PC-3 (cell line): Measurements from ENCODE around the gene CYP46A1. TPM values are rescaled to one million over a fixed set of nuclear protein-coding genes. Genes with fewer than 3 reads are reported as not detected.

Experiments
- ATAC-seq: fragments of 200-7000 bp; cut with Tn5 transposase; 2 replicates; pipeline ENCODE4 v1.9.1; 2020; ENCODE audit warnings: mild to moderate bottlenecking, moderate library complexity
- BruUV-seq: library from RNA; stranded (reverse); fragments of 400-500 nt; replicated peaks from 2 replicates; lab custom pipeline; 2021; lab: Mats Ljungman, UMichigan
- CTCF ChIA-PET: fragments of 300-600 bp; sonication (Branson Sonifier 250); formaldehyde crosslinking; loops from one replicate; lab custom pipeline; 2022; ENCODE audit warnings: antibody characterized with exemption; lab: Charles Lee
- POLR2A ChIA-PET: fragments of 300-600 bp; sonication (Branson Sonifier 250); formaldehyde crosslinking; loops from one replicate; lab custom pipeline; 2022; ENCODE audit warnings: antibody characterized with exemption; ENCODE audit not compliant: unreplicated experiment; lab: Charles Lee
- DNase-seq: peaks from one replicate; pipeline ENCODE4 v3.0.0-alpha.2; 2015
- H2AFZ ChIP-seq: fragments of 300-600 bp; sonication (generic); 2 replicates; pipeline ENCODE4 v1.6.0; 2016; ENCODE audit warnings: antibody characterized with exemption, low read length
- H3F3A ChIP-seq: fragments of 300-600 bp; sonication (generic); one replicate; pipeline ENCODE4 v1.6.0; 2017; ENCODE audit warnings: antibody characterized with exemption, low read length, control low read depth, mild to moderate bottlenecking; ENCODE audit not compliant: unreplicated experiment
- H3K27ac ChIP-seq: fragments of 300-600 bp; sonication (generic); 2 replicates; pipeline ENCODE4 v1.5.1; 2016; ENCODE audit warnings: mild to moderate bottlenecking, low read length
- H3K27me3 ChIP-seq: fragments of 300-600 bp; sonication (generic); 2 replicates; pipeline ENCODE4 v1.6.1; 2016; ENCODE audit warnings: low read length, mixed read lengths
- H3K36me3 ChIP-seq: fragments of 300-600 bp; sonication (generic); 2 replicates; pipeline ENCODE4 v1.6.1; 2016; ENCODE audit warnings: low read depth, mixed run types, low read length, mixed read lengths
- H3K4me1 ChIP-seq: fragments of 300-600 bp; sonication (generic); 2 replicates; pipeline ENCODE4 v1.5.1; 2016; ENCODE audit warnings: low read length; ENCODE audit not compliant: insufficient read depth
- H3K4me2 ChIP-seq: fragments of 300-600 bp; sonication (generic); 2 replicates; pipeline ENCODE4 v1.6.0; 2016; ENCODE audit warnings: low read length
- H3K4me3 ChIP-seq: fragments of 300-600 bp; sonication (generic); 2 replicates; pipeline ENCODE4 v1.5.1; 2016; ENCODE audit warnings: mild to moderate bottlenecking, low read length, mixed read lengths
- H3K79me2 ChIP-seq: fragments of 300-600 bp; sonication (generic); 2 replicates; pipeline ENCODE4 v1.6.1; 2017; ENCODE audit warnings: low read length, mixed read lengths
- H3K9ac ChIP-seq: fragments of 300-600 bp; sonication (generic); 2 replicates; pipeline ENCODE4 v1.6.0; 2016; ENCODE audit warnings: mild to moderate bottlenecking, low read length
- H3K9me2 ChIP-seq: fragments of 300-600 bp; sonication (generic); replicated peaks from 2 replicates; pipeline ENCODE4 v1.6.1; 2016; ENCODE audit warnings: mixed run types, low read length, mixed read lengths
- H3K9me3 ChIP-seq: fragments of 300-600 bp; sonication (generic); 2 replicates; pipeline ENCODE4 v1.6.1; 2016; ENCODE audit warnings: low read length, mixed read lengths
- H4K20me1 ChIP-seq: fragments of 300-600 bp; sonication (generic); 2 replicates; pipeline ENCODE4 v1.6.1; 2016; ENCODE audit warnings: low read length, mixed read lengths
- EZH2 ChIP-seq: fragments of 300-600 bp; sonication (generic); IDR thresholded peaks from one replicate; pipeline ENCODE4 v1.6.1; 2017; ENCODE audit warnings: antibody characterized with exemption, mild to moderate bottlenecking, low read length; ENCODE audit not compliant: unreplicated experiment
- EZH2phosphoT487 ChIP-seq: fragments of 300-600 bp; sonication (generic); IDR thresholded peaks from 2 replicates; pipeline ENCODE4 v1.6.1; 2018; ENCODE audit warnings: mild to moderate bottlenecking, antibody characterized with exemption, low read length, borderline replicate concordance
- intact Hi-C: fragments of 100-400 bp; cut with micrococcal nuclease; formaldehyde crosslinking; loops from 2 replicates; pipeline ENCODE4 v1.9.0; 2023
- total RNA-seq: library from RNA; depleted of rRNA; stranded (reverse); fragments of >200 nt; gene quantifications from 2 replicates; pipeline ENCODE4 v1.2.3, GENCODE V29; 2014
- TF ChIP-seq, protein P1 (sequence below): fragments of 300-600 bp; sonication (generic); conservative IDR thresholded peaks from 2 replicates; pipeline ENCODE4 v1.5.1; 2017; ENCODE audit warnings: antibody characterized with exemption, low read depth, mild to moderate bottlenecking, low read length

CYP46A1 gene
- total RNA-seq, 1 experiment from 2014 or later = 1.2 TPM

DNA sequence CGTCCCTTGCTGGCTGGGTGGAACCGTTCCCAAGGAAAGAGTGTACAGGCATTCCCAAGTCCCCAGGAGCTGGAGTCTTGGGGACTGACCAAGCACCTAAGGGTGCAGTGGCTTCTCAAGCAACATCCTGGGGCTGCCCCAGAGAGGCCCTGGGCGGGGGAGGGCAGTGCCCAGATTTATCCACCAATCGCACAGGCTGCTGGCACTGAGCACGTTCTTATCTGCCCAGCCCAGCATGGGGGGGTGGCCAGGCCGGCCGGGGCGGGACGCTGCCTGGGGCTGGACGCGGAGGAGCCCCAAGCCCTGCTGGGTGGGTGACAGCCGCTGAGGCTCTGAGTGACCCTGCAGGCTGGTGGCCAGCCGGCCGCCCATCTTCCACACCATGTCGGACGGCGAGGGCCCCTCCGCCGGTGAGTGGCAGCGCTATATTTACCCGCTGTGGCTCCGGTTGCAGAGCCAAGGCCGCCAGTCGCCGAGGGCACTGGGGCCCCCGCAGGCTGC lies 53.4 kb downstream of the CYP46A1 start:
- H3K4me2 ChIP-seq = peak overlapping the region; percentile 100
- no peaks in the 10 kb centered on the region for H3F3A ChIP-seq
- H3K9me2 ChIP-seq = no peaks in the 10 kb centered on the region
- ChIA-PET CTCF (interaction anchor here (0.7 kb wide), 1 partner anchor 18 kb away, joined by 3 read pairs; no protein-coding TSS in a partner anchor), POLR2A (no interaction called here)
- no peaks in the 10 kb centered on the region for H3K27me3 ChIP-seq
- no peaks in the 10 kb centered on the region for H3K79me2 ChIP-seq
- ATAC-seq (peak; percentile 93), DNase-seq (peak; percentile 69)
- H3K27ac ChIP-seq = no peak overlapping the region
- BruUV-seq = no TSS peak
- intact Hi-C loops = no loop called here
- peaks cover 14% of the 10 kb centered on the region for H3K4me1 ChIP-seq
- H4K20me1 ChIP-seq = no peaks in the 10 kb centered on the region
- H3K4me3 ChIP-seq = peak overlapping the region; percentile 79
- H2AFZ ChIP-seq = peak overlapping the region; percentile 99
- no peaks in the 10 kb centered on the region for H3K9me3 ChIP-seq
- no peaks in the 10 kb centered on the region for H3K36me3 ChIP-seq
- peak overlapping the region; percentile 36; the same call in 1 of the 2 replicates for H3K9ac ChIP-seq
- TF ChIP-seq EZH2phosphoT487 (no peak), EZH2 (no peak)

DNA sequence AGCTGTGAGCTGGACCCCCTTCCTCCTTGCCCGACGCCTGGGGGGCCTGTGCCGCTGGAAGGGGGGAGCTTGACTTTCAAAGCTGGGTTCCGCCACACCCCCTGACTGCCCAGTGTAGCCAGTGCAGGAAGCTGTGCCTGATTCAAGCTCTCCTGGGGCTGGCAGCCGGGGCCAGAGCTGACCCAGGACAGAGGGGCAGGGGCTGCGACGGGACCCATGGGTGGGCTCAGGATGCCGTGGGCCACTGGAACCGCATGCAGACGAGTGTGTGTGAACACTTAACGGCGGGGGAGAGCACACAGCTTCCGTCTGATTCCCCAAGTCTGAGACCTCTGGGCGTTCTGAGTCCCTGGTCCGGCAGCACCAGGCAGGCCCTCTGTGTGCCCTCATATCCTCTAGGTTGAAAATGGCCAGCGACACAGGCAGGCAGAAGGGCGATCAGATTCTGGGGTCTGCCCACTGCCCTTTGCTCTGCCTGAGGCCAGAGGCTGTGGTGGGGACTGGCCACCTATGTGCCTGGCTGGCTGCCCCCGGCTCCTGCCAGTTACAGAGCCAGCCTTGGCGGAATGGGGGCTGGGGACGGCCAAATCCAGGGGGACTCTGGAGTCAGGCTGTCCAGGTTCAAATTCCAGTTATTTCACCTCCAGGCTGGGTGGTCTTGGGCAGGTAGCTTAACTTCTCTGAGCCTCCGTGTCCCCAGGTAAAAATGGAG lies 54.0 kb downstream of the CYP46A1 start:
- Histone ChIP-seq H3K4me2 (peak overlapping the region; percentile 100), H3K79me2 (no peaks in the 10 kb centered on the region), H3K9me2 (no peaks in the 10 kb centered on the region), H2AFZ (peak overlapping the region; percentile 99), H3K36me3 (no peaks in the 10 kb centered on the region), H3F3A (no peaks in the 10 kb centered on the region), H3K4me3 (peak overlapping the region; percentile 79), H4K20me1 (no peaks in the 10 kb centered on the region), H3K4me1 (peaks cover 14% of the 10 kb centered on the region), H3K9me3 (no peaks in the 10 kb centered on the region), H3K27ac (no peak overlapping the region), H3K9ac (peak overlapping the region; percentile 36; the same call in 1 of the 2 replicates), H3K27me3 (no peaks in the 10 kb centered on the region)
- DNase-seq = no peak
- TSS peak; percentile 37 for BruUV-seq
- ATAC-seq = peak; percentile 71
- CTCF ChIA-PET = interaction anchor here (0.5 kb wide), 2 partner anchors 58 to 128 kb away, joined by 3 read pairs; no protein-coding TSS in a partner anchor
- TF ChIP-seq EZH2phosphoT487 (no peak), EZH2 (no peak)
- TF ChIP-seq, protein P1, sequence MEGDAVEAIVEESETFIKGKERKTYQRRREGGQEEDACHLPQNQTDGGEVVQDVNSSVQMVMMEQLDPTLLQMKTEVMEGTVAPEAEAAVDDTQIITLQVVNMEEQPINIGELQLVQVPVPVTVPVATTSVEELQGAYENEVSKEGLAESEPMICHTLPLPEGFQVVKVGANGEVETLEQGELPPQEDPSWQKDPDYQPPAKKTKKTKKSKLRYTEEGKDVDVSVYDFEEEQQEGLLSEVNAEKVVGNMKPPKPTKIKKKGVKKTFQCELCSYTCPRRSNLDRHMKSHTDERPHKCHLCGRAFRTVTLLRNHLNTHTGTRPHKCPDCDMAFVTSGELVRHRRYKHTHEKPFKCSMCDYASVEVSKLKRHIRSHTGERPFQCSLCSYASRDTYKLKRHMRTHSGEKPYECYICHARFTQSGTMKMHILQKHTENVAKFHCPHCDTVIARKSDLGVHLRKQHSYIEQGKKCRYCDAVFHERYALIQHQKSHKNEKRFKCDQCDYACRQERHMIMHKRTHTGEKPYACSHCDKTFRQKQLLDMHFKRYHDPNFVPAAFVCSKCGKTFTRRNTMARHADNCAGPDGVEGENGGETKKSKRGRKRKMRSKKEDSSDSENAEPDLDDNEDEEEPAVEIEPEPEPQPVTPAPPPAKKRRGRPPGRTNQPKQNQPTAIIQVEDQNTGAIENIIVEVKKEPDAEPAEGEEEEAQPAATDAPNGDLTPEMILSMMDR = no peak
- intact Hi-C loops = no loop called here
- POLR2A ChIA-PET = no interaction called here

DNA sequence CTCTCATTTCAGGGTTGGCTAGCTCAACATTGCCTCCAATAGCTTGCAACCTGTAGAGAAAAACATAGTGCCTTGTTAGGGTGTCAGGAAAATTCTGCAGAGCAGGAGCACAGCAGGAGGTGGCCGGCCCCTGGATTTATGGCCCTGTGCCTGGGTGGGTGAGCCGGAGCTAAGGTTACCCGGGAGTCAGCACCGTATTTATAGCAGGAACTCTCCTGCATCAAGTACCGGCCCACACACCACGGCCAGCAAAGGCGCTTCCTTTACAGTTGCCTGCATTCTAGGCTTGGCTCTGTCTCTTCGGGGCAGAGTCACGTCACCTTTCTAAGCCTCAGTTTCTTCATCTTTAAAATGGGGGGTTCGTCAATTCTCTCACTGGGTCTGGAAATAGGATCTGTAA lies 56.3 kb downstream of the CYP46A1 start:
- no peak for TF ChIP-seq EZH2
- TF ChIP-seq, protein P1 = no peak
- TF ChIP-seq EZH2phosphoT487 = no peak
- no peaks in the 10 kb centered on the region for H3K9me2 ChIP-seq
- no peaks in the 10 kb centered on the region for H3F3A ChIP-seq
- intact Hi-C loops = no loop called here
- H3K27me3 ChIP-seq = no peaks in the 10 kb centered on the region
- H3K4me2 ChIP-seq = no peak overlapping the region
- no TSS peak for BruUV-seq
- H3K9me3 ChIP-seq = no peaks in the 10 kb centered on the region
- no peak for DNase-seq
- H4K20me1 ChIP-seq = no peaks in the 10 kb centered on the region
- POLR2A ChIA-PET = no interaction called here
- H3K36me3 ChIP-seq = no peaks in the 10 kb centered on the region
- H3K79me2 ChIP-seq = no peaks in the 10 kb centered on the region
- no peak overlapping the region for H3K4me3 ChIP-seq
- no peak overlapping the region for H3K27ac ChIP-seq
- no peak overlapping the region for H3K9ac ChIP-seq
- CTCF ChIA-PET = no interaction called here
- H2AFZ ChIP-seq = no peak overlapping the region
- H3K4me1 ChIP-seq = peaks cover 14% of the 10 kb centered on the region
- no peak for ATAC-seq
